ENCODE data around the gene TRIP10.

- TF ChIP-seq POLR2A (IDR thresholded peaks at IDR 0.05) (no peak), CTCF (IDR thresholded peaks at IDR 0.05) (no peak), EP300 (IDR thresholded peaks at IDR 0.05) (no peak)
Measured at GRCh38 chr19:6797646-6798045, 58.2 kb downstream of the TRIP10 start.
